GM12873 (cell line): Measurements from ENCODE around the gene NKAPL.

ENCODE experiments used
- CTCF ChIP-seq: IDR thresholded peaks from 2 replicates; pipeline ENCODE4 v1.5.1; 2012; ENCODE audit warnings: low read depth, mild to moderate bottlenecking, moderate library complexity, low read length, control low read depth; ENCODE audit not compliant: insufficient read depth; ENCODE audit errors: missing control alignments

The NKAPL gene

DNA sequence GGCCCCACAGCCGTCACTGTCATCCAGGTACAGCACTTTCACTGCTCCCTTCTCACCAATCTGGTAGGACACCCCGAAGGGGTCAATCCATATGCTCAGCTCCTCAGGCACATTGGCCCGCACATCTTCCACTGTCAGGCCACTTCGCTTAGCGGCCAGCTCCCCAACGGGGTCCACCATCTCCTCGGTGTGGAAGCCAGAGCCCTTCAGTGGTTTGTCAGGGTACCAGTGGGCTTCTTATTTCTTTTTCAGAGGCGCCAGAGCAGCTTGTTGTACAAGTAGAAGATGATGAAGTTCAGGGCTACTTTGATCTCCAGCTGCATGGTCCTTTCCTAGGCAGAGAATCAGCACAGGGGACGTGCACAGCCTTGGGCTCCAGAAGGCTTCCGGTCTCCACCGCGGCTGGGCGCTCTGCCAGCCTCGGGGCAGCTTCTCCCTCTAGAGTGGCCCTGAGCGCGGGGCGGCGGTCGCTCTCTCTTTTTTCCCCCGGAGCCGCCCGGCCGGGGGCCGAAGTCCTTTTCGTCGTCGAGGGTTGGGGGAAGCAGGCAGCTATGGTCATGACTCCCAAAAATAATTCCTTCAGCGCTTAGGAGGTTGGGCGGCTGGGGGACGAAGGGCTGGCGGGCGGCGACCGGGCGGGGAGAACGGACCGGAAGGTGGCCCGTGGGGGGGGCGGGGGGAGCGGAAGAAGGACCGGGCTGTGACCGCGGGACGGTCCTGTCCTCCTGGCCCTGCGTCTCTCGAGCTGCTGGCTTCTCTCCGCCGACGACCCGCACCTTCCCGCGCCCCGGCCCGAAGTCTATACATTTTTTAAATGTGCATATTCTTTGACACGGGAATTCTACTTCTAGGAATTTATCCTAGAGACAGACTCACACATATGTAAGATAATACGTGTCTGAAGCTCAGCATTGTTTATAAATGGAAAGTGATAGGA, 40.5 kb upstream of the NKAPL start:
- no peak for TF ChIP-seq CTCF

GRCh38 chr6:28220257-28221133, 38.6 kb upstream of the NKAPL start:
- TF ChIP-seq CTCF = no peak

GRCh38 chr6:28224131-28225055, 34.7 kb upstream of the NKAPL start:
- TF ChIP-seq CTCF = no peak

- no peak for TF ChIP-seq CTCF
Observed at GRCh38 chr6:28225056-28225834, 33.9 kb upstream of the NKAPL start, which contains the start of gene ZSCAN9. Gene ZSCAN9 (plus strand): TSS chr6:28225275. CDS start chr6:28227085, 1,810 bp downstream.

DNA sequence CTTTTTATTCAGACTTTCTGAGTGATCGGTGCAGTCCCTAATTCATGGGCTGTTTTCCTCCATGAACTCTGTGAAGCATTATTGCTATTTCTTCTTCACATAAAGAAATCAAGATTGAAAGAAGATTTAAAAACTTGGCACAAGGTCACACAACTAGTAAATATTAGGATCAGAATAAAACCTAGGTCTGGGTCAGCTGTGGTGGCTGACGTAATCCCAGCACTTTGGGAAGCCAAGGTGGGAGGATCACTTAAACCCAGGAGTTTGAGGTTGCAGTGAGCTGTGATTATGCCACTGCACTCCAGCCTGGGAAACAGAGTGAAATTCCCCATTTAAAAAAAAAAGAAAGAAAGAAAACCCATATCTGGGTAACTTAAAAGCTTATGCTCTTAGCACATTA, 32.6 kb upstream of the NKAPL start:
- no peak for TF ChIP-seq CTCF

DNA sequence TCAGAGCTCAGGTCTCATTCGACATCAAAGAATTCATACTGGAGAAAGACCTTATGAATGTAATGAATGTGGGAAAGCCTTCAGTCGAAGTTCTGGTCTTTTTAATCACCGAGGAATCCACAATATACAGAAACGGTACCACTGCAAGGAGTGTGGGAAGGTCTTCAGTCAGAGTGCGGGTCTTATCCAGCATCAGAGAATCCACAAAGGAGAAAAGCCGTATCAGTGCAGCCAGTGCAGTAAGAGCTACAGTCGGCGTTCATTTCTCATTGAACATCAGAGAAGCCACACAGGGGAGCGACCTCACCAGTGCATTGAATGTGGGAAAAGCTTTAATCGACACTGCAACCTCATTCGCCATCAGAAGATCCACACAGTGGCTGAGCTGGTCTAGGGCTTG, 26.3 kb upstream of the NKAPL start:
- no peak for TF ChIP-seq CTCF
